H1 (cell line): ENCODE measurements around the gene GREM2. TPM values are rescaled to one million over a fixed set of nuclear protein-coding genes. Genes with fewer than 3 reads are reported as not detected.

Source experiments
- CTCF ChIA-PET: fragments of 300-600 bp; sonication (Branson Sonifier 250); formaldehyde crosslinking; loops from one replicate; lab custom pipeline; 2021; ENCODE audit not compliant: partially characterized antibody; lab: Charles Lee
- POLR2A ChIA-PET: fragments of 300-600 bp; sonication (Branson Sonifier 250); formaldehyde crosslinking; loops from one replicate; lab custom pipeline; 2021; ENCODE audit warnings: inconsistent platforms; ENCODE audit not compliant: partially characterized antibody; lab: Charles Lee
- DNase-seq, 2 experiments: peaks; one replicate each; pipeline versions ENCODE4 v3.0.0 to v3.0.0-alpha.2; 2010 to 2022; ENCODE audit warnings: low spot score in 2 of 2, low read depth in 1 of 2, mixed read lengths in 1 of 2
- FAIRE-seq: peaks from 2 replicates; lab custom pipeline; 2011; peaks lifted over from hg19 to GRCh38; lab: Jason Lieb, UNC
- H2AFZ ChIP-seq: 2 replicates; pipeline ENCODE4 v1.8.1; 2012; ENCODE audit warnings: low read length, inconsistent platforms
- H2AK5ac ChIP-seq: 2 replicates; pipeline ENCODE4 v1.6.1; 2013; ENCODE audit warnings: low read depth, low read length
- H2BK120ac ChIP-seq: replicated peaks from 2 replicates; pipeline ENCODE3; 2013; ENCODE audit warnings: low read depth, low read length, inconsistent platforms
- H2BK12ac ChIP-seq: 2 replicates; pipeline ENCODE4 v1.6.1; 2013; ENCODE audit warnings: low read depth, low read length
- H2BK15ac ChIP-seq: 2 replicates; pipeline ENCODE4 v1.6.1; 2013; ENCODE audit warnings: low read length
- H2BK20ac ChIP-seq: 2 replicates; pipeline ENCODE4 v1.6.1; 2013; ENCODE audit warnings: low read length
- H2BK5ac ChIP-seq: 2 replicates; pipeline ENCODE4 v1.6.1; 2013; ENCODE audit warnings: low read depth, low read length
- H3K14ac ChIP-seq: 2 replicates; pipeline ENCODE4 v1.6.1; 2013; ENCODE audit warnings: inconsistent platforms; ENCODE audit not compliant: insufficient read length
- H3K18ac ChIP-seq: 2 replicates; pipeline ENCODE4 v1.6.1; 2013; ENCODE audit warnings: low read length; ENCODE audit errors: extremely low read depth
- H3K23ac ChIP-seq: 2 replicates; pipeline ENCODE4 v1.6.1; 2013; ENCODE audit warnings: inconsistent platforms; ENCODE audit not compliant: insufficient read length
- H3K23me2 ChIP-seq: 2 replicates; pipeline ENCODE4 v1.6.1; 2013; ENCODE audit warnings: low read depth, low read length
- H3K27ac ChIP-seq: 2 replicates; pipeline ENCODE4 v1.6.1; 2011; ENCODE audit warnings: low read depth, low read length, inconsistent platforms
- H3K27me3 ChIP-seq, 4 experiments: replicated peaks in 1 of 4; 1 replicate in 1 of 4; 2 replicates in 3 of 4; pipeline versions ENCODE4 v1.6.1 to v1.8.1; 2011 to 2013; ENCODE audit warnings: low read length in 3 of 4, mild to moderate bottlenecking in 3 of 4, inconsistent platforms in 2 of 4, mixed read lengths in 2 of 4, moderate library complexity in 1 of 4; ENCODE audit not compliant: control insufficient read depth in 3 of 4, insufficient read depth in 3 of 4; ENCODE audit errors: extremely low read depth in 1 of 4
- H3K36me3 ChIP-seq, 4 experiments: 2 replicates each; pipeline versions ENCODE4 v1.6.1 to v1.8.1; 2011 to 2013; ENCODE audit warnings: mild to moderate bottlenecking in 4 of 4, low read length in 3 of 4, moderate library complexity in 2 of 4, control low read depth in 1 of 4, inconsistent platforms in 1 of 4; ENCODE audit not compliant: insufficient read depth in 4 of 4, control insufficient read depth in 2 of 4
- H3K4ac ChIP-seq: replicated peaks from 2 replicates; pipeline ENCODE3; 2013; ENCODE audit warnings: low read length, low read depth, mixed read lengths, inconsistent platforms; ENCODE audit not compliant: insufficient read length
- H3K4me1 ChIP-seq, 4 experiments: replicated peaks in 1 of 4; 1 replicate in 1 of 4; 2 replicates in 3 of 4; pipeline versions ENCODE4 v1.6.1 to v1.8.1; 2011 to 2013; ENCODE audit warnings: low read length in 3 of 4, inconsistent platforms in 2 of 4, mixed read lengths in 1 of 4; ENCODE audit not compliant: insufficient read depth in 4 of 4, control insufficient read depth in 3 of 4
- H3K4me2 ChIP-seq, 2 experiments: 2 replicates each; pipeline versions ENCODE4 v1.6.1 to v1.8.1; 2011 to 2013; ENCODE audit warnings: low read depth in 2 of 2, low read length in 2 of 2, control low read depth in 1 of 2, inconsistent platforms in 1 of 2, mild to moderate bottlenecking in 1 of 2; ENCODE audit not compliant: insufficient read depth in 1 of 2
- H3K4me3 ChIP-seq, 4 experiments: fragments of 200-600, 300-600 bp in 1 of 4; sonication (generic), shearing (Covaris generic), sonication (Bioruptor Twin) in 1 of 4; 2 replicates each; pipeline versions ENCODE4 v1.5.1 to v1.8.1; 2011 to 2016; ENCODE audit warnings: low read length in 4 of 4, low read depth in 3 of 4, control low read depth in 2 of 4, inconsistent platforms in 2 of 4, mild to moderate bottlenecking in 2 of 4, mixed read lengths in 1 of 4, moderate library complexity in 1 of 4; ENCODE audit not compliant: insufficient read depth in 2 of 4; ENCODE audit errors: extremely low read depth in 1 of 4
- H3K56ac ChIP-seq: replicated peaks from 2 replicates; pipeline ENCODE3; 2013; ENCODE audit warnings: low read depth, mild to moderate bottlenecking, mixed read lengths, low read length, inconsistent platforms; ENCODE audit not compliant: insufficient read length
- H3K79me1 ChIP-seq: 2 replicates; pipeline ENCODE4 v1.6.1; 2013; ENCODE audit warnings: low read depth, low read length, control low read depth
- H3K79me2 ChIP-seq, 2 experiments: 2 replicates each; pipeline versions ENCODE4 v1.6.1 to v1.8.1; 2012 to 2013; ENCODE audit warnings: low read length in 2 of 2, mild to moderate bottlenecking in 2 of 2, inconsistent platforms in 1 of 2; ENCODE audit not compliant: insufficient read depth in 2 of 2, control insufficient read depth in 1 of 2
- H3K9ac ChIP-seq, 4 experiments: replicated peaks in 1 of 4; 1 replicate in 1 of 4; 2 replicates in 3 of 4; pipeline versions ENCODE4 v1.6.1 to v1.8.1; 2011 to 2013; ENCODE audit warnings: low read depth in 3 of 4, low read length in 3 of 4, control low read depth in 2 of 4, mild to moderate bottlenecking in 2 of 4, moderate library complexity in 2 of 4, inconsistent platforms in 1 of 4; ENCODE audit errors: extremely low read depth in 1 of 4
- H3K9me3 ChIP-seq, 2 experiments: 2 replicates each; pipeline versions ENCODE4 v1.6.1 to v1.8.1; 2012 to 2013; ENCODE audit warnings: mild to moderate bottlenecking in 2 of 2, moderate library complexity in 2 of 2, control low read depth in 1 of 2, inconsistent platforms in 1 of 2, low read depth in 1 of 2, low read length in 1 of 2, mixed read lengths in 1 of 2; ENCODE audit not compliant: insufficient read depth in 2 of 2
- H4K20me1 ChIP-seq, 2 experiments: replicated peaks in 1 of 2; 2 replicates each; pipeline versions ENCODE3 to v1.8.1; 2011 to 2013; ENCODE audit warnings: inconsistent platforms in 2 of 2, low read length in 2 of 2, mild to moderate bottlenecking in 1 of 2; ENCODE audit not compliant: insufficient read depth in 2 of 2, control insufficient read depth in 1 of 2
- H4K5ac ChIP-seq: 2 replicates; pipeline ENCODE4 v1.6.1; 2013; ENCODE audit warnings: low read length, low read depth, mixed read lengths, inconsistent platforms; ENCODE audit not compliant: insufficient read length
- H4K8ac ChIP-seq: 2 replicates; pipeline ENCODE4 v1.8.0; 2013; ENCODE audit warnings: mild to moderate bottlenecking, moderate library complexity, low read length, inconsistent platforms; ENCODE audit not compliant: insufficient read depth; ENCODE audit errors: extremely low read depth
- H4K91ac ChIP-seq: replicated peaks from 2 replicates; pipeline ENCODE3; 2013; ENCODE audit warnings: low read length, mixed read lengths, inconsistent platforms; ENCODE audit not compliant: insufficient read length
- CBX8 ChIP-seq: fragments of 300-800, 300-1000 bp; sonication (generic); IDR thresholded peaks from 2 replicates; pipeline ENCODE4 v1.7.1; 2016; ENCODE audit warnings: low read depth, low read length, borderline replicate concordance
- HDAC6 ChIP-seq: IDR thresholded peaks from one replicate; pipeline ENCODE4 v1.7.1; 2012; ENCODE audit warnings: low read depth, mild to moderate bottlenecking, inconsistent platforms, low read length, moderate library complexity
- JUND ChIP-seq: IDR thresholded peaks from 2 replicates; pipeline ENCODE4 v1.6.1; 2011; ENCODE audit warnings: mild to moderate bottlenecking, improper control_type of control experiment, low read length
- NRF1 ChIP-seq: IDR thresholded peaks from 2 replicates; pipeline ENCODE4 v1.6.1; 2011; ENCODE audit warnings: mild to moderate bottlenecking, low read depth, low read length, improper control_type of control experiment
- POLR2A ChIP-seq, 2 experiments: IDR thresholded peaks; 1 replicate in 1 of 2; 2 replicates in 1 of 2; pipeline ENCODE4 v1.6.1; 2011; ENCODE audit warnings: low read depth in 2 of 2, low read length in 2 of 2, mild to moderate bottlenecking in 2 of 2; ENCODE audit errors: control extremely low read depth in 1 of 2
- POLR2AphosphoS5 ChIP-seq: IDR thresholded peaks from 2 replicates; pipeline ENCODE4 v1.6.1; 2011; ENCODE audit warnings: low read depth, low read length
- RFX5 ChIP-seq: IDR thresholded peaks from 2 replicates; pipeline ENCODE4 v1.6.1; 2011; ENCODE audit warnings: low read depth, low read length, improper control_type of control experiment, borderline replicate concordance
- RNF2 ChIP-seq: fragments of 200-900, 300-1000 bp; sonication (generic); IDR thresholded peaks from 2 replicates; pipeline ENCODE4 v1.7.1; 2016; ENCODE audit warnings: borderline replicate concordance, low read depth, mild to moderate bottlenecking, antibody characterized with exemption, low read length; ENCODE audit not compliant: poor library complexity, severe bottlenecking; ENCODE audit errors: missing control alignments
- SIN3A ChIP-seq, 2 experiments: IDR thresholded peaks in 1 of 2; conservative IDR thresholded peaks in 1 of 2; 2 replicates each; pipeline ENCODE4 v1.6.1; 2011 to 2012; ENCODE audit warnings: low read length in 2 of 2, improper control_type of control experiment in 1 of 2, low read depth in 1 of 2, mild to moderate bottlenecking in 1 of 2
- SIX5 ChIP-seq: IDR thresholded peaks from 2 replicates; pipeline ENCODE4 v1.6.1; 2011; ENCODE audit warnings: mild to moderate bottlenecking, low read depth, low read length
- SUZ12 ChIP-seq: fragments of 200-600 bp; sonication (generic); IDR thresholded peaks from 2 replicates; pipeline ENCODE4 v1.6.1; 2012; ENCODE audit warnings: mild to moderate bottlenecking, inconsistent platforms, low read length, moderate library complexity, mixed read lengths
- ZNF274 ChIP-seq: IDR thresholded peaks from 2 replicates; pipeline ENCODE4 v1.7.0; 2012; ENCODE audit warnings: low read length, borderline replicate concordance; ENCODE audit errors: extremely low read depth
- WGBS, 2 experiments: shearing (Covaris generic) in 1 of 2; methylation state at CpG; one replicate each; pipeline versions ENCODE4 v1.1.6 to v1.1.7; 2013 to 2015; ENCODE audit warnings: low lambda C conversion rate in 2 of 2, mixed read lengths in 2 of 2, inconsistent platforms in 1 of 2, low coverage in 1 of 2, missing lambda C conversion rate in 1 of 2; ENCODE audit not compliant: insufficient replicate concordance in 2 of 2, insufficient coverage in 1 of 2, insufficient read length in 1 of 2; ENCODE audit errors: extremely low coverage in 1 of 2, missing lambda C conversion rate in 1 of 2; 5-methylcytosine and 5-hydroxymethylcytosine counted together
- polyA plus RNA-seq, 7 experiments: library from polyadenylated mRNA; depleted of rRNA in 3 of 7; stranded (reverse) in 5 of 7; unstranded in 2 of 7; fragments of >200 nt in 5 of 7; fragments of 200-250 nt in 2 of 7; gene quantifications; 1 replicate in 5 of 7; 2 replicates in 1 of 7; 4 replicates in 1 of 7; pipeline versions ENCODE4 v1.2.1 to v1.2.3, GENCODE V29; 2011 to 2013; ENCODE audit warnings: missing spikeins in 2 of 7, mixed read lengths in 2 of 7
- total RNA-seq: library from RNA; stranded (reverse); fragmentation: NEBNext Ultra II Directional; extraction: Animal tissue kit (Norgen Biotek cat#: 25700); gene quantifications from 2 replicates; pipeline ENCODE4 v1.2.1, GENCODE V29; 2021

The GREM2 gene
- total and polyA plus RNA-seq, 2 of the 8 experiments (the other 6 are each of a cell fraction or from before 2014, with no cell fraction given) = 0.05 TPM; not detected in 1

GRCh38 chr1:240496941-240497340 lies 115.0 kb downstream of the GREM2 start:
- H3K18ac ChIP-seq = no peak overlapping the region
- peaks cover 2% of the 10 kb centered on the region; the same call in 1 of the 2 replicates for H3K23me2 ChIP-seq
- H2BK120ac ChIP-seq = no peak overlapping the region
- no peak overlapping the region for H2AK5ac ChIP-seq
- no peak overlapping the region for H4K8ac ChIP-seq
- no peak overlapping the region for H2BK20ac ChIP-seq
- H3K4me3 ChIP-seq = no peak overlapping the region
- no peak overlapping the region for H2BK15ac ChIP-seq
- no peak for TF ChIP-seq HDAC6
- TF ChIP-seq ZNF274 = no peak
- TF ChIP-seq POLR2A (IDR thresholded peaks at IDR 0.05; ENCODE audit: control extremely low read depth in 1 of 2, low read depth in 2 of 2, low read length in 2 of 2) = no peak
- TF ChIP-seq SUZ12 = no peak
- TF ChIP-seq POLR2AphosphoS5 = no peak
- no peak for TF ChIP-seq NRF1
- TF ChIP-seq RNF2 = no peak
- no peak for TF ChIP-seq CBX8
- no peak for TF ChIP-seq RFX5
- TF ChIP-seq SIX5 = no peak
- TF ChIP-seq SIN3A (conservative IDR thresholded peaks at IDR 0.05 in 1 of 2, IDR thresholded peaks at IDR 0.05 in 1 of 2; ENCODE audit: low read depth in 1 of 2, low read length in 2 of 2) = no peak
- TF ChIP-seq JUND = no peak
- DNase-seq (no peak), FAIRE-seq (no peak)
- no peak overlapping the region for H4K91ac ChIP-seq
- POLR2A ChIA-PET = no interaction called here
- peaks cover 0 to 9% (median 8%) of the 10 kb centered on the region in 4 experiments; a peak in 4 of 7 replicates for H3K27me3 ChIP-seq
- H4K5ac ChIP-seq = no peak overlapping the region
- H3K23ac ChIP-seq = no peak overlapping the region
- H3K9ac ChIP-seq = no peak overlapping the region
- H3K4me2 ChIP-seq = no peak overlapping the region
- H3K4me1 ChIP-seq = no peaks in the 10 kb centered on the region; a peak in 1 of 7 replicates
- no peaks in the 10 kb centered on the region for H3K79me2 ChIP-seq
- no peaks in the 10 kb centered on the region for H3K9me3 ChIP-seq
- no peaks in the 10 kb centered on the region for H3K36me3 ChIP-seq
- no peak overlapping the region for H2BK5ac ChIP-seq
- H3K27ac ChIP-seq = no peak overlapping the region
- H2AFZ ChIP-seq = no peak overlapping the region
- 86% methylated on average over 5 of the region's 5 CpGs; no CpG with 5 or more reads in 1 of the 2 experiments for WGBS, 2 experiments
- no peak overlapping the region for H3K14ac ChIP-seq
- H3K56ac ChIP-seq = no peak overlapping the region
- no peak overlapping the region for H3K4ac ChIP-seq
- CTCF ChIA-PET = interaction anchor here (0.8 kb wide), 2 partner anchors 35 to 113 kb away, joined by 3 read pairs; no protein-coding TSS in a partner anchor
- no peak overlapping the region for H2BK12ac ChIP-seq
- H4K20me1 ChIP-seq = no peaks in the 10 kb centered on the region
- no peaks in the 10 kb centered on the region for H3K79me1 ChIP-seq
